ENCODE results near the gene MTARC1.

DNA sequence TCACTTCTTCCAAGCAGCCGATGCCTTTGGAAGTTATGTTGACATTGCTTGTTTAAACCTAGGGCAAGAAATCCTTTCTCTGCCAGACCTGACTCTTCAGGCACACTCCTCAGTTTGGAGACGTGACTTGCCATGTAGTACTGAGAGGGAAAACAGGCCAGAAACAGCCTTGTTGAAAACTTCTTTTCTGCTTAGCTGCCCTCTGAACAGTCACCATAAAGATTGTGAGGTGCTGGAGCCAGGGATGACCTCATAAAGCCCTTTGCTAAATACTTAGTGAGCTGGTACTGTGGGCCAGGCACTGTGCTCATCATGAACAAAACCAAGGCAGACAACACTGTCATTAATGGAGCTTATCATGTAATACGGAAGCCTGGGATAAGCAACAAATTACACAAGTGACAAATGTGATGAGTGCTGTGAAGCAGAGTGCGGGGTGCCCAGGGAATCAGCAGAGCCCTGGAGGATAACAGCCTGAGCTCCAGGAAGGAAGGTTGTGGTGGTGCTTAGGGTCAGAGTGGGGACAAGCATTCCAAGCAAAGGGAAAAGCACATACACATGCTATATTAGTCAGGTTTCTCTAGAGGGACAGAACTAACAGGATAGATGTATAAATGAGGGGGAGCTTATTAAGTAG, 42.4 kb downstream of the MTARC1 start:
- TF ChIP-seq CTCF (IDR thresholded peaks at IDR 0.05), result no peak
- TF ChIP-seq POLR2A (IDR thresholded peaks at IDR 0.05), result no peak
